Activated T-helper 1 cell treated with anti-CD3 and anti-CD28 coated beads, Interleukin-2, amount 50 U/mL, for 16 hours (primary cell): ENCODE data around the gene PLCB3.
A peak's percentile ranks its signal among the peaks of the same experiment; 100 is the strongest.
"Not testable (repeated sequence)": the region's sequence is repeated elsewhere in the genome, so short reads cannot be mapped to it uniquely, and the experiment has no call there.

Experiments
- DNase-seq, 2 donors: peaks; one replicate each; pipeline ENCODE4 v3.0.0-alpha.2; 2020; ENCODE audit warnings: low read depth in 1 of 2, low spot score in 1 of 2

Gene PLCB3

GRCh38 chr11:64303109-64304031, 52.0 kb downstream of the PLCB3 start:
- no peak for DNase-seq

- DNase-seq, result no peak
Observed at GRCh38 chr11:64304032-64304315, 52.6 kb downstream of the PLCB3 start.

- peak; percentile 86 to 96 for DNase-seq
Observed at GRCh38 chr11:64304316-64305072, 53.2 kb downstream of the PLCB3 start.

GRCh38 chr11:64305075-64305690, 53.9 kb downstream of the PLCB3 start, which contains the start of gene ESRRA:
Gene ESRRA, plus strand, starts transcription at chr11:64305524. Its CDS starts 1,656 bp downstream, at chr11:64307180.
- DNase-seq, result peak; percentile 99 to 100

GRCh38 chr11:64305691-64306562, 54.6 kb downstream of the PLCB3 start:
- peak; percentile 37 to 55 for DNase-seq

GRCh38 chr11:64306563-64306875, 55.2 kb downstream of the PLCB3 start:
- DNase-seq, result no peak

GRCh38 chr11:64306876-64307622, 55.7 kb downstream of the PLCB3 start:
- DNase-seq, result no peak

GRCh38 chr11:64307795-64308194, 56.5 kb downstream of the PLCB3 start:
- not testable (repeated sequence) for DNase-seq

GRCh38 chr11:64312947-64313346, 61.6 kb downstream of the PLCB3 start:
- DNase-seq, result no peak

GRCh38 chr11:64313491-64314145, 62.3 kb downstream of the PLCB3 start:
- no peak for DNase-seq

GRCh38 chr11:64314146-64314804, 62.9 kb downstream of the PLCB3 start:
- no peak for DNase-seq

- no peak for DNase-seq
Observed at GRCh38 chr11:64314805-64315561, 63.7 kb downstream of the PLCB3 start.

GRCh38 chr11:64315667-64316526, 64.6 kb downstream of the PLCB3 start:
- DNase-seq, result not testable (repeated sequence)

- no peak for DNase-seq
Observed at GRCh38 chr11:64316672-64317324, 65.5 kb downstream of the PLCB3 start.

GRCh38 chr11:64317325-64317960, 66.1 kb downstream of the PLCB3 start, which contains the start of gene TRMT112:
Gene TRMT112, minus strand, starts transcription at chr11:64317559. Its CDS starts 33 bp downstream, at chr11:64317526.
- peak; percentile 92 to 93 for DNase-seq
